ENCODE measurements around the gene HS6ST2.

Gene HS6ST2

GRCh38 chrX:132609362-132609848, 349.0 kb downstream of the HS6ST2 start:
- TF ChIP-seq CTCF (conservative IDR thresholded peaks at IDR 0.05) (no peak), ZFX (IDR thresholded peaks at IDR 0.05) (no peak)
- H3K27ac ChIP-seq = no peak overlapping the region

- H3K27ac ChIP-seq = no peak overlapping the region
- no peak for TF ChIP-seq CTCF (conservative IDR thresholded peaks at IDR 0.05)
- TF ChIP-seq ZFX (IDR thresholded peaks at IDR 0.05) = no peak
Observed at GRCh38 chrX:132603700-132604286, 354.6 kb downstream of the HS6ST2 start.

- TF ChIP-seq ZFX (IDR thresholded peaks at IDR 0.05) (no peak), CTCF (conservative IDR thresholded peaks at IDR 0.05) (no peak)
Observed at GRCh38 chrX:132602701-132603100, 355.7 kb downstream of the HS6ST2 start.

GRCh38 chrX:132594999-132595398, 363.4 kb downstream of the HS6ST2 start:
- H3K27ac ChIP-seq = no peak overlapping the region

More at GRCh38 chrX:132602701-132603100, 355.7 kb downstream of the HS6ST2 start:
- H3K27ac ChIP-seq = no peak overlapping the region

GRCh38 chrX:132594129-132594528, 364.3 kb downstream of the HS6ST2 start:
- no peak for TF ChIP-seq CTCF (conservative IDR thresholded peaks at IDR 0.05)
- no peak overlapping the region for H3K27ac ChIP-seq

More at GRCh38 chrX:132594999-132595398, 363.4 kb downstream of the HS6ST2 start:
- TF ChIP-seq ZFX (IDR thresholded peaks at IDR 0.05) = no peak
- TF ChIP-seq CTCF (conservative IDR thresholded peaks at IDR 0.05) = no peak

- TF ChIP-seq CTCF (conservative IDR thresholded peaks at IDR 0.05) (peak; percentile 42), ZFX (IDR thresholded peaks at IDR 0.05) (no peak)
- no peak overlapping the region for H3K27ac ChIP-seq
Observed at GRCh38 chrX:132592880-132593279, 365.5 kb downstream of the HS6ST2 start.

GRCh38 chrX:132591719-132592275, 366.6 kb downstream of the HS6ST2 start:
- no peak overlapping the region for H3K27ac ChIP-seq
- TF ChIP-seq ZFX (IDR thresholded peaks at IDR 0.05) (no peak), CTCF (conservative IDR thresholded peaks at IDR 0.05) (no peak)
